EL (cell line): ENCODE measurements around the gene SUMF2.
"Not testable (repeated sequence)": the region's sequence is repeated elsewhere in the genome, so short reads cannot be mapped to it uniquely, and the experiment has no call there.

Experiments
- DNase-seq: peaks from one replicate; pipeline ENCODE4 v3.0.0-alpha.2; 2016

Gene SUMF2

GRCh38 chr7:56107954-56108258 is 43.8 kb downstream of the SUMF2 start:
- no peak for DNase-seq

- DNase-seq: no peak
Measured at GRCh38 chr7:56110611-56111010, 46.5 kb downstream of the SUMF2 start.

GRCh38 chr7:56112244-56112643 is 48.2 kb downstream of the SUMF2 start:
- DNase-seq: not testable (repeated sequence)

- DNase-seq: no peak
Measured at GRCh38 chr7:56115852-56116538, 51.9 kb downstream of the SUMF2 start, which contains the start of gene NUPR2. TSS of gene NUPR2 (minus strand) at chr7:56116417. CDS start at chr7:56116314, 103 bp downstream.

GRCh38 chr7:56121440-56121839 is 57.4 kb downstream of the SUMF2 start:
- no peak for DNase-seq

GRCh38 chr7:56124981-56125380 is 60.9 kb downstream of the SUMF2 start:
- DNase-seq: no peak

GRCh38 chr7:56125831-56126230 is 61.7 kb downstream of the SUMF2 start:
- DNase-seq: no peak

GRCh38 chr7:56127241-56127975 is 63.3 kb downstream of the SUMF2 start:
- no peak for DNase-seq
